ENCODE measurements around the gene SPARCL1. TPM values are rescaled to one million over a fixed set of nuclear protein-coding genes. Genes with fewer than 3 reads are reported as not detected.

SPARCL1 gene
- total and polyA plus RNA-seq, 2 experiments from 2014 or later = 15.2 to 45.4 TPM

- peak overlapping the region; percentile 58 for H3K4me2 ChIP-seq
- TF ChIP-seq EZH2phosphoT487 (IDR thresholded peaks at IDR 0.05; ENCODE audit: low read depth, severe bottlenecking, unreplicated experiment) (no peak), EZH2 (IDR thresholded peaks at IDR 0.05; ENCODE audit: borderline replicate concordance) (no peak), CTCF (IDR thresholded peaks at IDR 0.05; ENCODE audit: poor library complexity) (no peak)
- H3K4me3 ChIP-seq = no peak overlapping the region
These were observed 3.4 kb downstream of the SPARCL1 start for GRCh38 chr4:87525636-87526295.

GRCh38 chr4:87524456-87524855, 4.7 kb downstream of the SPARCL1 start:
- H3K27me3 ChIP-seq = no peaks in the 10 kb centered on the region
- no peaks in the 10 kb centered on the region for H3K36me3 ChIP-seq (replicated peaks; ENCODE audit: insufficient read depth, low read depth)
- H2AFZ ChIP-seq = no peak overlapping the region
- H3K9me3 ChIP-seq (ENCODE audit: low read depth) = no peaks in the 10 kb centered on the region
- no peak for DNase-seq (ENCODE audit: low spot score)
- H3K27ac ChIP-seq = no peak overlapping the region
- no peaks in the 10 kb centered on the region for H4K20me1 ChIP-seq (ENCODE audit: insufficient read depth, poor library complexity, severe bottlenecking)
- peaks cover 6% of the 10 kb centered on the region for H3K4me1 ChIP-seq (ENCODE audit: insufficient read depth)
- H3K4me3 ChIP-seq = no peak overlapping the region
- TF ChIP-seq EZH2phosphoT487 (IDR thresholded peaks at IDR 0.05; ENCODE audit: low read depth, severe bottlenecking, unreplicated experiment) = no peak
- no peak for TF ChIP-seq CTCF (IDR thresholded peaks at IDR 0.05; ENCODE audit: poor library complexity)
- no peak for TF ChIP-seq EZH2 (IDR thresholded peaks at IDR 0.05; ENCODE audit: borderline replicate concordance)
- 48% methylated on average over 2 of the region's 2 CpGs for WGBS (ENCODE audit: low lambda C conversion rate, missing lambda C conversion rate)
- no peak overlapping the region for H3K4me2 ChIP-seq
- no peaks in the 10 kb centered on the region for H3K79me2 ChIP-seq
- H3K9me2 ChIP-seq (replicated peaks; ENCODE audit: insufficient read depth) = no peaks in the 10 kb centered on the region

More at GRCh38 chr4:87525636-87526295, 3.4 kb downstream of the SPARCL1 start:
- 47% methylated on average over 3 of the region's 3 CpGs for WGBS (ENCODE audit: low lambda C conversion rate, missing lambda C conversion rate)
- H3K9me3 ChIP-seq (ENCODE audit: low read depth) = no peaks in the 10 kb centered on the region
- H3K9me2 ChIP-seq (replicated peaks; ENCODE audit: insufficient read depth) = no peaks in the 10 kb centered on the region
- no peaks in the 10 kb centered on the region for H3K27me3 ChIP-seq
- peak overlapping the region; percentile 59 for H3K27ac ChIP-seq
- H3K4me1 ChIP-seq (ENCODE audit: insufficient read depth) = peaks cover 18% of the 10 kb centered on the region
- H3K79me2 ChIP-seq = no peaks in the 10 kb centered on the region
- H3K36me3 ChIP-seq (replicated peaks; ENCODE audit: insufficient read depth, low read depth) = no peaks in the 10 kb centered on the region
- no peak overlapping the region for H2AFZ ChIP-seq
- DNase-seq (ENCODE audit: low spot score) = peak; percentile 11
- H4K20me1 ChIP-seq (ENCODE audit: insufficient read depth, poor library complexity, severe bottlenecking) = no peaks in the 10 kb centered on the region

- H3K4me2 ChIP-seq = no peak overlapping the region
- H3K36me3 ChIP-seq (replicated peaks; ENCODE audit: insufficient read depth, low read depth) = no peaks in the 10 kb centered on the region
- no peak for DNase-seq (ENCODE audit: low spot score)
- no peaks in the 10 kb centered on the region for H4K20me1 ChIP-seq (ENCODE audit: insufficient read depth, poor library complexity, severe bottlenecking)
- H3K27me3 ChIP-seq = no peaks in the 10 kb centered on the region
- no peak overlapping the region for H2AFZ ChIP-seq
- H3K4me3 ChIP-seq = no peak overlapping the region
- TF ChIP-seq CTCF (IDR thresholded peaks at IDR 0.05; ENCODE audit: poor library complexity) (no peak), EZH2phosphoT487 (IDR thresholded peaks at IDR 0.05; ENCODE audit: low read depth, severe bottlenecking, unreplicated experiment) (no peak), EZH2 (IDR thresholded peaks at IDR 0.05; ENCODE audit: borderline replicate concordance) (no peak)
- no peak overlapping the region for H3K27ac ChIP-seq
- no peaks in the 10 kb centered on the region for H3K79me2 ChIP-seq
- WGBS (ENCODE audit: low lambda C conversion rate, missing lambda C conversion rate) = 82% methylated on average over 4 of the region's 4 CpGs
- H3K9me2 ChIP-seq (replicated peaks; ENCODE audit: insufficient read depth) = no peaks in the 10 kb centered on the region
- peaks cover 6% of the 10 kb centered on the region for H3K4me1 ChIP-seq (ENCODE audit: insufficient read depth)
- no peaks in the 10 kb centered on the region for H3K9me3 ChIP-seq (ENCODE audit: low read depth)
These were observed 5.9 kb downstream of the SPARCL1 start for GRCh38 chr4:87523307-87523706.

All from hepatocyte (in vitro differentiated cells).